Fibroblast of peridontal ligament (primary cell): ENCODE measurements around the gene TRA2B.

ENCODE experiments used
- DNase-seq: peaks from one replicate; pipeline ENCODE4 v3.0.0-alpha.2; 2010; ENCODE audit errors: extremely low read depth

Gene TRA2B

GRCh38 chr3:185867650-185868049 lies 70.2 kb downstream of the TRA2B start:
- no peak for DNase-seq

DNA sequence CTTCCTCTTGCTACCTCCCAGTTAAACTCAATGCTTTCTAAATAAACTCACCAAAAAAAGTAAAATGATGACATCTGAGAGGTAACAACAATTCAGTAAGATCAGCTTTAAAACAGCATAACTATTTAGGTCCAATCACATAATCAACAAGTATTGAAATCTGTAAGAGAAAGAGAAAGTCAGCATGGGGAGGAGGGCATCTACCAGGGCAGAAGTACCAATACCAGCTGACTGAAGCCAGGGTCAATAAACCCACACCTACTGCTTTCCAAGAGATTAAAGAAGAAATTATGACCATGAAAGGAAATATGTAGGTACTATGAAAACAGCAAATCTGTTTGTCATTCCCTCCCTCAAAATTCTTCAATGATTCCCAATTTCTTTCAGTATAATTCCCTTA lies 70.8 kb downstream of the TRA2B start:
- DNase-seq: no peak

DNA sequence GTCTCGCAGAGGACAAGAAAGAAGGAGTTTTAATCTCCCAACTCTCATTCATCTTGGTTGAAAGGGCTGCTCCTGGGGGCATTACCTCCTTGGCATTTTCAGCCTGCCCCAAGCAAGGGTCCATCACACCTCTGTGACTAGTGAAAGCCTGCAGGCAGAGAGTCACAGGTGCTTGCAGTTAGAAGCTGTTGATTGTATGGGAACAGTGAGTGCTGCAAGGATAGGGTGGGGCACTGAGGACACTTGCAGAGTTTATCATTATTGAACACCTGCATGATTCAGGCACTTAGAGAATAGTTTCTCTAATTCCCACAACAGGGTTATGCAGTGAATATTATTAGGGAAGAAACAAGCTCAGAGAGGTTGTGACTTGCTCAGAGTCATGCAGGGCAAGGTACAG lies 71.3 kb downstream of the TRA2B start:
- no peak for DNase-seq
